Stimulated activated CD8-positive, alpha-beta memory T cell treated with anti-CD3 and anti-CD28 coated beads, Interleukin-12 subunit alpha, Interleukin-12 subunit beta, amount 100 ng/mL, for 1 hour (primary cell): ENCODE measurements around the gene ZNF223.

Experiments used
- DNase-seq: peaks from one replicate; pipeline ENCODE4 v3.0.0-alpha.2; 2020; ENCODE audit warnings: low read depth

The ZNF223 gene

GRCh38 chr19:44051650-44052402 lies at the start of gene ZNF223:
Gene ZNF223 (plus strand): TSS chr19:44052036. CDS start chr19:44055177, 3,141 bp downstream.
- peak; percentile 45 for DNase-seq

- no peak for DNase-seq
These were observed 49.6 kb upstream of the ZNF223 start for GRCh38 chr19:44002212-44002565.

- peak; percentile 67 for DNase-seq
These were observed 49.0 kb upstream of the ZNF223 start, which contains the start of gene ZNF230 for GRCh38 chr19:44002566-44003460. Gene ZNF230 (plus strand): TSS chr19:44002957. CDS start chr19:44007079, 4,122 bp downstream.

GRCh38 chr19:44003461-44004009 lies 48.3 kb upstream of the ZNF223 start:
- DNase-seq, result no peak

GRCh38 chr19:44005973-44006372 lies 45.9 kb upstream of the ZNF223 start:
- no peak for DNase-seq

GRCh38 chr19:44007473-44007872 lies 44.4 kb upstream of the ZNF223 start:
- no peak for DNase-seq

GRCh38 chr19:44010468-44010867 lies 41.4 kb upstream of the ZNF223 start:
- no peak for DNase-seq

- no peak for DNase-seq
These were observed 32.3 kb upstream of the ZNF223 start for GRCh38 chr19:44019498-44019897.

- no peak for DNase-seq
These were observed 30.6 kb upstream of the ZNF223 start for GRCh38 chr19:44021221-44021620.

- no peak for DNase-seq
These were observed 27.0 kb upstream of the ZNF223 start for GRCh38 chr19:44024900-44025216.

GRCh38 chr19:44025217-44025936 lies 26.5 kb upstream of the ZNF223 start, which contains the start of gene ZNF222:
Gene ZNF222 (plus strand): TSS chr19:44025379. CDS start chr19:44025437, 58 bp downstream.
- DNase-seq, result peak; percentile 55

- DNase-seq, result no peak
These were observed 25.2 kb upstream of the ZNF223 start for GRCh38 chr19:44026622-44027021.

GRCh38 chr19:44032001-44032610 lies 19.7 kb upstream of the ZNF223 start:
- DNase-seq, result no peak

- DNase-seq, result no peak
These were observed 9.7 kb upstream of the ZNF223 start for GRCh38 chr19:44042147-44042546.

- no peak for DNase-seq
These were observed 841 bp upstream of the ZNF223 start for GRCh38 chr19:44050740-44051649.

GRCh38 chr19:44055870-44056269 lies 4.0 kb downstream of the ZNF223 start:
- DNase-seq, result no peak

- no peak for DNase-seq
These were observed 7.4 kb downstream of the ZNF223 start for GRCh38 chr19:44059229-44059628.

- no peak for DNase-seq
These were observed 9.2 kb downstream of the ZNF223 start for GRCh38 chr19:44061038-44061437.

- no peak for DNase-seq
These were observed 14.5 kb downstream of the ZNF223 start for GRCh38 chr19:44066305-44066704.

GRCh38 chr19:44069415-44069814 lies 17.6 kb downstream of the ZNF223 start:
- DNase-seq, result no peak
